GM23248 (cell line): ENCODE data around the gene WAC. TPM values are rescaled to one million over a fixed set of nuclear protein-coding genes. Genes with fewer than 3 reads are reported as not detected.
A peak's percentile ranks its signal among the peaks of the same experiment; 100 is the strongest.

Source experiments
- DNase-seq: peaks from one replicate; pipeline ENCODE4 v3.0.0-alpha.2; 2015
- H2AFZ ChIP-seq: fragments of 200-600 bp; sonication (generic); 2 replicates; pipeline ENCODE4 v1.6.1; 2016; ENCODE audit warnings: antibody characterized with exemption
- H3F3A ChIP-seq: fragments of 200-600 bp; sonication (generic); 2 replicates; pipeline ENCODE4 v1.6.1; 2016; ENCODE audit warnings: mild to moderate bottlenecking, antibody characterized with exemption, mixed run types; ENCODE audit not compliant: insufficient read depth
- H3K27ac ChIP-seq: fragments of 200-600 bp; sonication (generic); 2 replicates; pipeline ENCODE4 v1.5.1; 2016; ENCODE audit warnings: mild to moderate bottlenecking
- H3K27me3 ChIP-seq: fragments of 200-600 bp; sonication (generic); replicated peaks from 2 replicates; pipeline ENCODE4 v1.6.1; 2016; ENCODE audit warnings: mild to moderate bottlenecking; ENCODE audit not compliant: insufficient read depth
- H3K36me3 ChIP-seq: fragments of 200-600 bp; sonication (generic); 2 replicates; pipeline ENCODE4 v1.6.1; 2016; ENCODE audit warnings: low read depth, mild to moderate bottlenecking
- H3K4me1 ChIP-seq: fragments of 200-600 bp; sonication (generic); 2 replicates; pipeline ENCODE4 v1.6.1; 2016; ENCODE audit warnings: mild to moderate bottlenecking; ENCODE audit not compliant: insufficient read depth
- H3K4me2 ChIP-seq: fragments of 200-600 bp; sonication (generic); one replicate; pipeline ENCODE4 v1.6.1; 2016; ENCODE audit warnings: mild to moderate bottlenecking; ENCODE audit not compliant: unreplicated experiment
- H3K4me3 ChIP-seq: fragments of 200-600 bp; sonication (generic); 2 replicates; pipeline ENCODE4 v1.5.1; 2016; ENCODE audit warnings: mild to moderate bottlenecking
- H3K79me2 ChIP-seq: fragments of 200-600 bp; sonication (generic); 2 replicates; pipeline ENCODE4 v1.6.1; 2016; ENCODE audit warnings: mild to moderate bottlenecking; ENCODE audit not compliant: insufficient read depth
- H3K9ac ChIP-seq: fragments of 200-600 bp; sonication (generic); 2 replicates; pipeline ENCODE4 v1.6.1; 2016; ENCODE audit warnings: mild to moderate bottlenecking
- H3K9me2 ChIP-seq: fragments of 200-600 bp; sonication (generic); 2 replicates; pipeline ENCODE4 v1.6.1; 2016; ENCODE audit warnings: mixed run types, mild to moderate bottlenecking, moderate library complexity; ENCODE audit not compliant: insufficient read depth
- H3K9me3 ChIP-seq: fragments of 200-600 bp; sonication (generic); one replicate; pipeline ENCODE4 v1.6.1; 2017; ENCODE audit warnings: low read depth
- H4K20me1 ChIP-seq: fragments of 200-600 bp; sonication (generic); 2 replicates; pipeline ENCODE4 v1.6.0; 2016; ENCODE audit not compliant: insufficient read depth
- EZH2 ChIP-seq: fragments of 200-600 bp; sonication (generic); IDR thresholded peaks from 2 replicates; pipeline ENCODE4 v1.6.1; 2018; ENCODE audit warnings: antibody characterized with exemption, mild to moderate bottlenecking; ENCODE audit not compliant: insufficient read depth, poor library complexity, severe bottlenecking
- EZH2phosphoT487 ChIP-seq: fragments of 200-600 bp; sonication (generic); IDR thresholded peaks from 2 replicates; pipeline ENCODE4 v1.6.1; 2018; ENCODE audit warnings: antibody characterized with exemption, moderate library complexity, mild to moderate bottlenecking, low read depth; ENCODE audit not compliant: insufficient read depth
- WGBS, 2 experiments: methylation state at CpG; one replicate each; pipeline ENCODE4 v1.1.6; 2015 to 2017; ENCODE audit warnings: low lambda C conversion rate in 2 of 2, low coverage in 1 of 2; ENCODE audit errors: missing lambda C conversion rate in 2 of 2; 5-methylcytosine and 5-hydroxymethylcytosine counted together
- in situ Hi-C: fragments of 300-500 bp; cut with MboI; formaldehyde crosslinking; loops from 2 replicates; pipeline ENCODE4 v1.15.0; 2020
- polyA plus RNA-seq: library from polyadenylated mRNA; unstranded; fragments of >200 nt; fragmentation: Nextera tagmentation; extraction: Ambion mirVana; gene quantifications from 2 replicates; pipeline ENCODE4 v1.2.1, GENCODE V29; 2016
- total RNA-seq: library from RNA; depleted of rRNA; stranded (reverse); fragments of >200 nt; shearing (Covaris generic); gene quantifications from 2 replicates; pipeline ENCODE4 v1.2.3, GENCODE V29; 2014

Gene WAC
- total and polyA plus RNA-seq, 2 experiments from 2014 or later, result 54.3 to 57.5 TPM

GRCh38 chr10:28544058-28544457, 11.1 kb downstream of the WAC start:
- Histone ChIP-seq H3K27me3 (no peaks in the 10 kb centered on the region), H3K4me2 (no peak overlapping the region), H3K9ac (no peak overlapping the region), H2AFZ (no peak overlapping the region), H3K36me3 (peaks cover 67% of the 10 kb centered on the region), H3K9me2 (no peaks in the 10 kb centered on the region), H3K4me1 (no peaks in the 10 kb centered on the region), H3K79me2 (peaks cover 100% of the 10 kb centered on the region), H3K27ac (no peak overlapping the region), H3K9me3 (no peaks in the 10 kb centered on the region), H4K20me1 (peaks cover 24% of the 10 kb centered on the region), H3K4me3 (no peak overlapping the region), H3F3A (peaks cover 49% of the 10 kb centered on the region)
- in situ Hi-C loops, result no loop called here
- 97 to 99% methylated on average over 5 of the region's 5 CpGs for WGBS, 2 experiments
- TF ChIP-seq EZH2, result no peak
- TF ChIP-seq EZH2phosphoT487, result no peak
- DNase-seq, result no peak

- peaks cover 26% of the 10 kb centered on the region for H4K20me1 ChIP-seq
- no peak overlapping the region for H3K9ac ChIP-seq
- peaks cover 9% of the 10 kb centered on the region for H3K4me1 ChIP-seq
- H3F3A ChIP-seq, result peaks cover 59% of the 10 kb centered on the region
- H3K9me2 ChIP-seq, result no peaks in the 10 kb centered on the region
- no peaks in the 10 kb centered on the region for H3K9me3 ChIP-seq
- H3K4me3 ChIP-seq, result no peak overlapping the region
- in situ Hi-C loops, result no loop called here
- DNase-seq, result no peak
- 0 out of 2 replicates have a peak overlapping the region, but pooled peaks have one; percentile 3 for H3K27ac ChIP-seq
- WGBS, 2 experiments, result 84 to 88% methylated on average over 4 of the region's 4 CpGs
- peaks cover 46% of the 10 kb centered on the region; the same call in 1 of the 2 replicates for H3K36me3 ChIP-seq
- H2AFZ ChIP-seq, result no peak overlapping the region
- peaks cover 100% of the 10 kb centered on the region for H3K79me2 ChIP-seq
- H3K27me3 ChIP-seq, result no peaks in the 10 kb centered on the region
- TF ChIP-seq EZH2, result no peak
- no peak for TF ChIP-seq EZH2phosphoT487
- H3K4me2 ChIP-seq, result no peak overlapping the region
Observed at GRCh38 chr10:28545967-28546644, 13.2 kb downstream of the WAC start.

- Histone ChIP-seq H3K79me2 (peaks cover 100% of the 10 kb centered on the region), H3K27ac (no peak overlapping the region), H3K9ac (no peak overlapping the region), H3K9me3 (no peaks in the 10 kb centered on the region), H3K27me3 (no peaks in the 10 kb centered on the region), H3K4me2 (no peak overlapping the region), H3K9me2 (no peaks in the 10 kb centered on the region), H3K4me1 (peaks cover 18% of the 10 kb centered on the region), H3K36me3 (peaks cover 32% of the 10 kb centered on the region; the same call in 1 of the 2 replicates), H3K4me3 (no peak overlapping the region), H3F3A (peaks cover 51% of the 10 kb centered on the region), H2AFZ (no peak overlapping the region), H4K20me1 (peaks cover 32% of the 10 kb centered on the region)
- in situ Hi-C loops, result no loop called here
- 75 to 85% methylated on average over 2 of the region's 2 CpGs for WGBS, 2 experiments
- no peak for DNase-seq
- TF ChIP-seq EZH2phosphoT487, result no peak
- TF ChIP-seq EZH2, result no peak
Observed at GRCh38 chr10:28548781-28549498, 16.0 kb downstream of the WAC start.

GRCh38 chr10:28551086-28551485, 18.2 kb downstream of the WAC start:
- WGBS, 2 experiments, result 41 to 44% methylated on average over 3 of the region's 3 CpGs
- H3K9ac ChIP-seq, result 0 out of 2 replicates have a peak overlapping the region, but pooled peaks have one; percentile 13
- H4K20me1 ChIP-seq, result peaks cover 35% of the 10 kb centered on the region
- no peaks in the 10 kb centered on the region for H3K9me3 ChIP-seq
- peak overlapping the region; percentile 29 for H3K27ac ChIP-seq
- H3K4me2 ChIP-seq, result peak overlapping the region; percentile 0
- peak; percentile 45 for DNase-seq
- peaks cover 18% of the 10 kb centered on the region for H3K4me1 ChIP-seq
- peaks cover 36% of the 10 kb centered on the region for H3F3A ChIP-seq
- no peaks in the 10 kb centered on the region for H3K27me3 ChIP-seq
- no peak overlapping the region for H3K4me3 ChIP-seq
- in situ Hi-C loops, result no loop called here
- H2AFZ ChIP-seq, result no peak overlapping the region
- peaks cover 28% of the 10 kb centered on the region; the same call in 1 of the 2 replicates for H3K36me3 ChIP-seq
- peaks cover 100% of the 10 kb centered on the region for H3K79me2 ChIP-seq
- no peaks in the 10 kb centered on the region for H3K9me2 ChIP-seq
- TF ChIP-seq EZH2phosphoT487, result no peak
- no peak for TF ChIP-seq EZH2
